ENCODE results near the gene CHN2. TPM values are rescaled to one million over a fixed set of nuclear protein-coding genes. Genes with fewer than 3 reads are reported as not detected.

CHN2 gene
- polyA plus RNA-seq, 1 of the 3 experiments (the other 2 are of a cell fraction): 0.02 TPM

DNA sequence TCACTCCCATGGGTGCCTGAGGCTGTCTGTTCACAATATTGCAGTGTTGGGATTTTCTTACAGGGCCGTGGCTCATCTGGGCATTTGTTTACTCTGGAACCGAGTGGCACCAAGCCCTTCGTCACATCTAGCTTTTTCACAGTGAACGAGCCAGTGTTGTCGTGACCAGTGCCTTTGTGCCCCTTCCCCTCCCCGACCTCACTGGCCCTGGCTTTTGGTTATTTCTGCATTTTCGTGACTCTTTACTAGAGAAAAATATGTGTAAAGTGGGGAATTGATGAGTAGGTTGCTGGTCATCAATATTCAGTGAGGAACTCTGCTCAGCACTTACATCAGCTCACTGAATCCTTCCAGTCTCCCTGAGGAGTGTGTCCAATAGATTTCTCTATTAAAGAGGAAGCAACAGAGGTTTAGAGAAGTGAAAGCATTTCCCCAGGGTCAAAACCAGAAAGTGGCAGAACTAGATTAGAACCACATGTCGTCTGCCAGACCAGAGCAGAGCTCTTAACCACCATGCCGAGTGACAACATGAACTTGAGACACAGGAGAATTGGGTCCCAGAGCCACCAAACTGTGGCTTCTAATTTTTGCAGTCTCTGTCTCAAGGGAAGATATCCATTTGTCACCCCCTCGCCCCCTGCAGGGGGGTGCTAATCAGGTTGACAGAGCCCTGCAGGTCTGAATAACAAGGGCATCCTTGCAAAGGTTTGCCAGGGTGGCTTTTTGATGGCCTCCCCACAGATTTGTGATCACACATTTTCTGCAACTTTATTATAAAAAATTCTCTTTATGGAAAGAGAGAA is 125.3 kb downstream of the CHN2 start:
- DNase-seq: peak; percentile 73
- TF ChIP-seq, protein P1, sequence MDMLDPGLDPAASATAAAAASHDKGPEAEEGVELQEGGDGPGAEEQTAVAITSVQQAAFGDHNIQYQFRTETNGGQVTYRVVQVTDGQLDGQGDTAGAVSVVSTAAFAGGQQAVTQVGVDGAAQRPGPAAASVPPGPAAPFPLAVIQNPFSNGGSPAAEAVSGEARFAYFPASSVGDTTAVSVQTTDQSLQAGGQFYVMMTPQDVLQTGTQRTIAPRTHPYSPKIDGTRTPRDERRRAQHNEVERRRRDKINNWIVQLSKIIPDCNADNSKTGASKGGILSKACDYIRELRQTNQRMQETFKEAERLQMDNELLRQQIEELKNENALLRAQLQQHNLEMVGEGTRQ (IDR thresholded peaks at IDR 0.05; ENCODE audit: borderline replicate concordance, low read depth, low read length): no peak
- TF ChIP-seq RAD21 (IDR thresholded peaks at IDR 0.05; ENCODE audit: low read length) (peak; percentile 29), MXI1 (IDR thresholded peaks at IDR 0.05; ENCODE audit: low read depth, low read length) (peak; percentile 94), SMC3 (IDR thresholded peaks at IDR 0.05; ENCODE audit: low read depth, low read length) (0 out of 2 replicates have a peak, but pooled peaks have one; percentile 13), NRF1 (IDR thresholded peaks at IDR 0.05; ENCODE audit: low read depth, low read length) (no peak), EP300 (IDR thresholded peaks at IDR 0.05; ENCODE audit: borderline replicate concordance in 1 of 2, low read depth in 1 of 2, low read length in 1 of 2) (peak in 1 of 2 experiments; percentile 84; a peak in 2 of 4 replicates), CHD2 (IDR thresholded peaks at IDR 0.05; ENCODE audit: low read length, partially characterized antibody) (peak; percentile 75), YY1 (IDR thresholded peaks at IDR 0.05; ENCODE audit: low read depth) (no peak), TCF12 (IDR thresholded peaks at IDR 0.05) (peak; percentile 40; the same call in 1 of the 2 replicates), MEF2A (IDR thresholded peaks at IDR 0.05; ENCODE audit: borderline replicate concordance, low read depth) (no peak), RCOR1 (IDR thresholded peaks at IDR 0.05; ENCODE audit: low read length) (peak; percentile 87), FOXJ3 (CRISPR knock-in tag; IDR thresholded peaks at IDR 0.05) (peak; percentile 58; the same call in 1 of the 2 replicates), GATA2 (CRISPR knock-in tag; IDR thresholded peaks at IDR 0.05) (peak; percentile 43; the same call in 1 of the 2 replicates)
- TF ChIP-seq, protein P2, sequence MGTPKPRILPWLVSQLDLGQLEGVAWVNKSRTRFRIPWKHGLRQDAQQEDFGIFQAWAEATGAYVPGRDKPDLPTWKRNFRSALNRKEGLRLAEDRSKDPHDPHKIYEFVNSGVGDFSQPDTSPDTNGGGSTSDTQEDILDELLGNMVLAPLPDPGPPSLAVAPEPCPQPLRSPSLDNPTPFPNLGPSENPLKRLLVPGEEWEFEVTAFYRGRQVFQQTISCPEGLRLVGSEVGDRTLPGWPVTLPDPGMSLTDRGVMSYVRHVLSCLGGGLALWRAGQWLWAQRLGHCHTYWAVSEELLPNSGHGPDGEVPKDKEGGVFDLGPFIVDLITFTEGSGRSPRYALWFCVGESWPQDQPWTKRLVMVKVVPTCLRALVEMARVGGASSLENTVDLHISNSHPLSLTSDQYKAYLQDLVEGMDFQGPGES (IDR thresholded peaks at IDR 0.05; ENCODE audit: low read depth, low read length): no peak
- TF ChIP-seq, protein P3, sequence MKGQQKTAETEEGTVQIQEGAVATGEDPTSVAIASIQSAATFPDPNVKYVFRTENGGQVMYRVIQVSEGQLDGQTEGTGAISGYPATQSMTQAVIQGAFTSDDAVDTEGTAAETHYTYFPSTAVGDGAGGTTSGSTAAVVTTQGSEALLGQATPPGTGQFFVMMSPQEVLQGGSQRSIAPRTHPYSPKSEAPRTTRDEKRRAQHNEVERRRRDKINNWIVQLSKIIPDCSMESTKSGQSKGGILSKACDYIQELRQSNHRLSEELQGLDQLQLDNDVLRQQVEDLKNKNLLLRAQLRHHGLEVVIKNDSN (IDR thresholded peaks at IDR 0.05; ENCODE audit: borderline replicate concordance, low read depth): no peak
- POLR2A ChIA-PET: interaction anchor here (1.2 to 2.5 kb wide), 2 partner anchors 15 to 38 kb away, joined by 3 to 9 read pairs; no protein-coding TSS in a partner anchor
- Histone ChIP-seq H3F3A (replicated peaks; ENCODE audit: insufficient read depth) (no peaks in the 10 kb centered on the region), H3K27ac (ENCODE audit: low read depth in 2 of 2, low read length in 1 of 2) (peak overlapping the region in 1 of 2 experiments; percentile 99; a peak in 3 of 4 replicates), H3K27me3 (ENCODE audit: insufficient read depth) (no peaks in the 10 kb centered on the region), H4K20me1 (ENCODE audit: insufficient read depth) (no peaks in the 10 kb centered on the region), H3K9me2 (no peaks in the 10 kb centered on the region), H3K4me3 (ENCODE audit: low read depth in 2 of 2, low read length in 1 of 2) (peak overlapping the region in 1 of 2 experiments; percentile 9; a peak in 1 of 4 replicates), H3K4me2 (peak overlapping the region; percentile 29), H3K36me3 (replicated peaks in 1 of 2; ENCODE audit: control insufficient read depth in 1 of 2, insufficient read depth in 2 of 2, low read length in 1 of 2) (no peaks in the 10 kb centered on the region), H3K9ac (no peak overlapping the region), H3K79me2 (ENCODE audit: insufficient read depth) (no peaks in the 10 kb centered on the region), H2AFZ (ENCODE audit: low read depth) (no peak overlapping the region), H3K9me3 (no peaks in the 10 kb centered on the region), H3K4me1 (ENCODE audit: control insufficient read depth in 1 of 2, insufficient read depth in 2 of 2, low read depth in 1 of 2, low read length in 1 of 2) (peaks cover 10 to 38% of the 10 kb centered on the region in 2 experiments; a peak in 3 of 4 replicates)
- CTCF ChIA-PET: interaction anchor here (0.6 to 4.0 kb wide), 17 partner anchors 10 to 398 kb away, joined by 3 to 34 read pairs (median 3); partner anchors contain the start of gene TRIL
- WGBS (ENCODE audit: low lambda C conversion rate): 11% methylated on average over 10 of the region's 10 CpGs
